Measurements from ENCODE around the gene DEPP1. TPM values are rescaled to one million over a fixed set of nuclear protein-coding genes. Genes with fewer than 3 reads are reported as not detected.

Gene DEPP1
- total and polyA plus RNA-seq, 2 of the 13 experiments (the other 11 are each of a cell fraction or from before 2014, with no cell fraction given): 14.8 to 270 TPM

- H3K79me2 ChIP-seq (ENCODE audit: insufficient read depth, low read length): peaks cover 78% of the 10 kb centered on the region
- in situ Hi-C loops (cut with HindIII; ENCODE audit: extremely low pct_ligation_motif_present, low pct_unique_long_range_greater_than_20kb): loop anchor here (25.0 kb wide), 1 partner anchor 1553 kb away; the partner anchor contains the start of gene HNRNPF
- intact Hi-C loops (cut with micrococcal nuclease; ENCODE audit: unreplicated experiment): loop anchor here (2.0 kb wide), 1 partner anchor 14 kb away; no protein-coding TSS in a partner anchor
- H3K4me1 ChIP-seq (ENCODE audit: insufficient read depth, low read length): peaks cover 82% of the 10 kb centered on the region
- no peaks in the 10 kb centered on the region for H3K9me3 ChIP-seq (ENCODE audit: low read length)
- no peak for FAIRE-seq
- peak overlapping the region; percentile 19; the same call in 1 of the 2 replicates for H3K9ac ChIP-seq (ENCODE audit: insufficient read depth, low read depth, low read length)
- DNase-seq (ENCODE audit: low spot score): no peak
- peak overlapping the region; percentile 80 for H3K27ac ChIP-seq (ENCODE audit: extremely low read length, insufficient read depth, low read length)
- peaks cover 9% of the 10 kb centered on the region; the same call in 1 of the 2 replicates for H4K20me1 ChIP-seq (ENCODE audit: insufficient read depth, low read length)
- WGBS (ENCODE audit: low lambda C conversion rate): 100% methylated on average over 1 of the region's 1 CpG
- ChIA-PET POLR2A (interaction anchor here (1.5 to 13.2 kb wide), 7 partner anchors 12 to 31 kb away, joined by 4 to 407 read pairs (median 12); partner anchors contain the start of gene DEPP1), CTCF (ENCODE audit: low intra/inter-chr PET ratio, low total read pairs) (no interaction called here)
- no peak for ATAC-seq
- H3K36me3 ChIP-seq (replicated peaks in 1 of 2; ENCODE audit: control insufficient read depth in 1 of 2, insufficient read depth in 2 of 2, low read length in 2 of 2): peaks cover 6 to 20% of the 10 kb centered on the region in 2 experiments; a peak in 4 of 5 replicates
- peak overlapping the region; percentile 95 for H3K4me2 ChIP-seq (ENCODE audit: low read depth, low read length)
- H2AFZ ChIP-seq (ENCODE audit: low read length): no peak overlapping the region
- TF ChIP-seq ZNF207 (IDR thresholded peaks at IDR 0.05; ENCODE audit: borderline replicate concordance): no peak
- no peak for TF ChIP-seq LCORL (IDR thresholded peaks at IDR 0.05)
- TF ChIP-seq LCORL (CRISPR knock-in tag; IDR thresholded peaks at IDR 0.05): no peak
- no peak for TF ChIP-seq NR0B2 (CRISPR knock-in tag; IDR thresholded peaks at IDR 0.05)
- no peak for TF ChIP-seq FOXO1 (CRISPR knock-in tag; IDR thresholded peaks at IDR 0.05)
- TF ChIP-seq, protein P1, sequence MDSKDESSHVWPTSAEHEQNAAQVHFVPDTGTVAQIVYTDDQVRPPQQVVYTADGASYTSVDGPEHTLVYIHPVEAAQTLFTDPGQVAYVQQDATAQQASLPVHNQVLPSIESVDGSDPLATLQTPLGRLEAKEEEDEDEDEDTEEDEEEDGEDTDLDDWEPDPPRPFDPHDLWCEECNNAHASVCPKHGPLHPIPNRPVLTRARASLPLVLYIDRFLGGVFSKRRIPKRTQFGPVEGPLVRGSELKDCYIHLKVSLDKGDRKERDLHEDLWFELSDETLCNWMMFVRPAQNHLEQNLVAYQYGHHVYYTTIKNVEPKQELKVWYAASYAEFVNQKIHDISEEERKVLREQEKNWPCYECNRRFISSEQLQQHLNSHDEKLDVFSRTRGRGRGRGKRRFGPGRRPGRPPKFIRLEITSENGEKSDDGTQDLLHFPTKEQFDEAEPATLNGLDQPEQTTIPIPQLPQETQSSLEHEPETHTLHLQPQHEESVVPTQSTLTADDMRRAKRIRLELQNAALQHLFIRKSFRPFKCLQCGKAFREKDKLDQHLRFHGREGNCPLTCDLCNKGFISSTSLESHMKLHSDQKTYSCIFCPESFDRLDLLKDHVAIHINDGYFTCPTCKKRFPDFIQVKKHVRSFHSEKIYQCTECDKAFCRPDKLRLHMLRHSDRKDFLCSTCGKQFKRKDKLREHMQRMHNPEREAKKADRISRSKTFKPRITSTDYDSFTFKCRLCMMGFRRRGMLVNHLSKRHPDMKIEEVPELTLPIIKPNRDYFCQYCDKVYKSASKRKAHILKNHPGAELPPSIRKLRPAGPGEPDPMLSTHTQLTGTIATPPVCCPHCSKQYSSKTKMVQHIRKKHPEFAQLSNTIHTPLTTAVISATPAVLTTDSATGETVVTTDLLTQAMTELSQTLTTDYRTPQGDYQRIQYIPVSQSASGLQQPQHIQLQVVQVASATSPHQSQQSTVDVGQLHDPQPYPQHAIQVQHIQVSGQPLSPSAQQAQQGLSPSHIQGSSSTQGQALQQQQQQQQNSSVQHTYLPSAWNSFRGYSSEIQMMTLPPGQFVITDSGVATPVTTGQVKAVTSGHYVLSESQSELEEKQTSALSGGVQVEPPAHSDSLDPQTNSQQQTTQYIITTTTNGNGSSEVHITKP (CRISPR knock-in tag; IDR thresholded peaks at IDR 0.05; ENCODE audit: low read depth): no peak
- TF ChIP-seq CCAR2 (optimal IDR thresholded peaks at IDR 0.05; ENCODE audit: low read depth, low read length): no peak
- no peak for TF ChIP-seq NKX3-1 (CRISPR knock-in tag; IDR thresholded peaks at IDR 0.05)
- TF ChIP-seq NONO (IDR thresholded peaks at IDR 0.05): no peak
- TF ChIP-seq NONO (CRISPR knock-in tag; conservative IDR thresholded peaks at IDR 0.05): no peak
- TF ChIP-seq PAX8 (CRISPR knock-in tag; IDR thresholded peaks at IDR 0.05; ENCODE audit: borderline replicate concordance): no peak
- no peak for TF ChIP-seq PRMT3 (CRISPR knock-in tag; IDR thresholded peaks at IDR 0.05; ENCODE audit: borderline replicate concordance, low read depth)
- TF ChIP-seq, protein P2, sequence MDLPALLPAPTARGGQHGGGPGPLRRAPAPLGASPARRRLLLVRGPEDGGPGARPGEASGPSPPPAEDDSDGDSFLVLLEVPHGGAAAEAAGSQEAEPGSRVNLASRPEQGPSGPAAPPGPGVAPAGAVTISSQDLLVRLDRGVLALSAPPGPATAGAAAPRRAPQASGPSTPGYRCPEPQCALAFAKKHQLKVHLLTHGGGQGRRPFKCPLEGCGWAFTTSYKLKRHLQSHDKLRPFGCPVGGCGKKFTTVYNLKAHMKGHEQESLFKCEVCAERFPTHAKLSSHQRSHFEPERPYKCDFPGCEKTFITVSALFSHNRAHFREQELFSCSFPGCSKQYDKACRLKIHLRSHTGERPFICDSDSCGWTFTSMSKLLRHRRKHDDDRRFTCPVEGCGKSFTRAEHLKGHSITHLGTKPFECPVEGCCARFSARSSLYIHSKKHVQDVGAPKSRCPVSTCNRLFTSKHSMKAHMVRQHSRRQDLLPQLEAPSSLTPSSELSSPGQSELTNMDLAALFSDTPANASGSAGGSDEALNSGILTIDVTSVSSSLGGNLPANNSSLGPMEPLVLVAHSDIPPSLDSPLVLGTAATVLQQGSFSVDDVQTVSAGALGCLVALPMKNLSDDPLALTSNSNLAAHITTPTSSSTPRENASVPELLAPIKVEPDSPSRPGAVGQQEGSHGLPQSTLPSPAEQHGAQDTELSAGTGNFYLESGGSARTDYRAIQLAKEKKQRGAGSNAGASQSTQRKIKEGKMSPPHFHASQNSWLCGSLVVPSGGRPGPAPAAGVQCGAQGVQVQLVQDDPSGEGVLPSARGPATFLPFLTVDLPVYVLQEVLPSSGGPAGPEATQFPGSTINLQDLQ (CRISPR knock-in tag; IDR thresholded peaks at IDR 0.05): no peak
- TF ChIP-seq NR2F6 (IDR thresholded peaks at IDR 0.05): no peak
- TF ChIP-seq NR2F6 (CRISPR knock-in tag; IDR thresholded peaks at IDR 0.05): no peak
- TF ChIP-seq DDIT3 (CRISPR knock-in tag; IDR thresholded peaks at IDR 0.05): no peak
- TF ChIP-seq KDM4B (CRISPR knock-in tag; IDR thresholded peaks at IDR 0.05): no peak
- no peak for TF ChIP-seq SP2 (CRISPR knock-in tag; IDR thresholded peaks at IDR 0.05)
- H3K4me3 ChIP-seq (replicated peaks in 1 of 3; ENCODE audit: insufficient read depth in 1 of 3, low read depth in 2 of 3, low read length in 3 of 3): no peak overlapping the region
- no peaks in the 10 kb centered on the region; a peak in 1 of 5 replicates for H3K27me3 ChIP-seq (ENCODE audit: control insufficient read depth in 1 of 2, insufficient read depth in 2 of 2, low read length in 2 of 2)
- no TSS peak for BruUV-seq (replicated peaks)
These were observed 13.5 kb downstream of the DEPP1 start for GRCh38 chr10:44965104-44965503.
